ENCODE data around the gene MINDY1.

GRCh38 chr1:151055581-151055980, 48.9 kb upstream of the MINDY1 start:
- TF ChIP-seq ZNF565 (CRISPR knock-in tag; conservative IDR thresholded peaks at IDR 0.05; ENCODE audit: low read depth): no peak
- no peak for TF ChIP-seq TOX (CRISPR knock-in tag; IDR thresholded peaks at IDR 0.05; ENCODE audit: borderline replicate concordance)
- TF ChIP-seq ARNTL (CRISPR knock-in tag; IDR thresholded peaks at IDR 0.05; ENCODE audit: borderline replicate concordance, low read depth): no peak
- TF ChIP-seq, protein P1, sequence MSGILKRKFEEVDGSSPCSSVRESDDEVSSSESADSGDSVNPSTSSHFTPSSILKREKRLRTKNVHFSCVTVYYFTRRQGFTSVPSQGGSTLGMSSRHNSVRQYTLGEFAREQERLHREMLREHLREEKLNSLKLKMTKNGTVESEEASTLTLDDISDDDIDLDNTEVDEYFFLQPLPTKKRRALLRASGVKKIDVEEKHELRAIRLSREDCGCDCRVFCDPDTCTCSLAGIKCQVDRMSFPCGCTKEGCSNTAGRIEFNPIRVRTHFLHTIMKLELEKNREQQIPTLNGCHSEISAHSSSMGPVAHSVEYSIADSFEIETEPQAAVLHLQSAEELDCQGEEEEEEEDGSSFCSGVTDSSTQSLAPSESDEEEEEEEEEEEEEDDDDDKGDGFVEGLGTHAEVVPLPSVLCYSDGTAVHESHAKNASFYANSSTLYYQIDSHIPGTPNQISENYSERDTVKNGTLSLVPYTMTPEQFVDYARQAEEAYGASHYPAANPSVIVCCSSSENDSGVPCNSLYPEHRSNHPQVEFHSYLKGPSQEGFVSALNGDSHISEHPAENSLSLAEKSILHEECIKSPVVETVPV (CRISPR knock-in tag; IDR thresholded peaks at IDR 0.05): no peak
- TF ChIP-seq, protein P2, sequence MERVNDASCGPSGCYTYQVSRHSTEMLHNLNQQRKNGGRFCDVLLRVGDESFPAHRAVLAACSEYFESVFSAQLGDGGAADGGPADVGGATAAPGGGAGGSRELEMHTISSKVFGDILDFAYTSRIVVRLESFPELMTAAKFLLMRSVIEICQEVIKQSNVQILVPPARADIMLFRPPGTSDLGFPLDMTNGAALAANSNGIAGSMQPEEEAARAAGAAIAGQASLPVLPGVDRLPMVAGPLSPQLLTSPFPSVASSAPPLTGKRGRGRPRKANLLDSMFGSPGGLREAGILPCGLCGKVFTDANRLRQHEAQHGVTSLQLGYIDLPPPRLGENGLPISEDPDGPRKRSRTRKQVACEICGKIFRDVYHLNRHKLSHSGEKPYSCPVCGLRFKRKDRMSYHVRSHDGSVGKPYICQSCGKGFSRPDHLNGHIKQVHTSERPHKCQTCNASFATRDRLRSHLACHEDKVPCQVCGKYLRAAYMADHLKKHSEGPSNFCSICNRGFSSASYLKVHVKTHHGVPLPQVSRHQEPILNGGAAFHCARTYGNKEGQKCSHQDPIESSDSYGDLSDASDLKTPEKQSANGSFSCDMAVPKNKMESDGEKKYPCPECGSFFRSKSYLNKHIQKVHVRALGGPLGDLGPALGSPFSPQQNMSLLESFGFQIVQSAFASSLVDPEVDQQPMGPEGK (CRISPR knock-in tag; IDR thresholded peaks at IDR 0.05; ENCODE audit: borderline replicate concordance): no peak
- TF ChIP-seq ZFP30 (CRISPR knock-in tag; IDR thresholded peaks at IDR 0.05): no peak
- TF ChIP-seq ISL1 (CRISPR knock-in tag; IDR thresholded peaks at IDR 0.05): no peak
- no peak for TF ChIP-seq RARB (CRISPR knock-in tag; IDR thresholded peaks at IDR 0.05)
- no peak for TF ChIP-seq ESRRG (CRISPR knock-in tag; IDR thresholded peaks at IDR 0.05)
- TF ChIP-seq ZC3H10 (CRISPR knock-in tag; IDR thresholded peaks at IDR 0.05): no peak
- no peak for TF ChIP-seq CREB5 (CRISPR knock-in tag; IDR thresholded peaks at IDR 0.05; ENCODE audit: low read depth)
